ENCODE data around the gene ATP13A4. TPM values are rescaled to one million over a fixed set of nuclear protein-coding genes. Genes with fewer than 3 reads are reported as not detected.
A peak's percentile ranks its signal among the peaks of the same experiment; 100 is the strongest.

ATP13A4 gene
- total RNA-seq, 2 donors from 2014 or later, result 7.9 to 14.3 TPM

DNA sequence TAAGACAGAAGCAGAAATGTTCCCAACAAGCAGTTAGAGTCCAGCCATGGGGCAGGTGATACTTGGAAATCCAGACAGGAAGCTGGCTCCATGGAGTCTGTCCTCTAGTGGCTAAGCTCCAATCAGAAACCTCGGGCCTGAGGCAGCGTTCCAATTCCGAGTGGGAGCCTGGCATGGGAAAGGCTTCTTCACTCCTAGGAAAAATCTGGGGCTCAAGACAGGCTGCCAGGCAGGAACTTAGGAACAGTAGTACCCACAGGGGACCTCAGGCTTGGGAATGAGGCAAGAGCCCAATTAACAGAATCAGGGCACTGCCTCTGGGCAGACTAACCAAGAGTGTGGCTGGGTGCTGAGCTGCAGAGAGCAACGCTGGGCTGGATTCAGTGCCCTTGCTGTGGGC lies 6.2 kb upstream of the ATP13A4 start:
- WGBS, 2 donors, result 36 to 76% methylated on average over 4 of the region's 4 CpGs
- Histone ChIP-seq H3K27me3 (no peaks in the 10 kb centered on the region), H3K27ac (no peak overlapping the region), H3K9me3 (no peaks in the 10 kb centered on the region), H3K4me1 (peaks cover 32% of the 10 kb centered on the region), H3K36me3 (replicated peaks in 1 of 2; ENCODE audit: insufficient read depth in 1 of 2, low read depth in 2 of 2) (no peaks in the 10 kb centered on the region), H3K4me3 (no peak overlapping the region)
- ATAC-seq (no peak), DNase-seq (no peak)
- intact Hi-C loops (cut with DNase I), result no loop called here
- TF ChIP-seq, protein P1, sequence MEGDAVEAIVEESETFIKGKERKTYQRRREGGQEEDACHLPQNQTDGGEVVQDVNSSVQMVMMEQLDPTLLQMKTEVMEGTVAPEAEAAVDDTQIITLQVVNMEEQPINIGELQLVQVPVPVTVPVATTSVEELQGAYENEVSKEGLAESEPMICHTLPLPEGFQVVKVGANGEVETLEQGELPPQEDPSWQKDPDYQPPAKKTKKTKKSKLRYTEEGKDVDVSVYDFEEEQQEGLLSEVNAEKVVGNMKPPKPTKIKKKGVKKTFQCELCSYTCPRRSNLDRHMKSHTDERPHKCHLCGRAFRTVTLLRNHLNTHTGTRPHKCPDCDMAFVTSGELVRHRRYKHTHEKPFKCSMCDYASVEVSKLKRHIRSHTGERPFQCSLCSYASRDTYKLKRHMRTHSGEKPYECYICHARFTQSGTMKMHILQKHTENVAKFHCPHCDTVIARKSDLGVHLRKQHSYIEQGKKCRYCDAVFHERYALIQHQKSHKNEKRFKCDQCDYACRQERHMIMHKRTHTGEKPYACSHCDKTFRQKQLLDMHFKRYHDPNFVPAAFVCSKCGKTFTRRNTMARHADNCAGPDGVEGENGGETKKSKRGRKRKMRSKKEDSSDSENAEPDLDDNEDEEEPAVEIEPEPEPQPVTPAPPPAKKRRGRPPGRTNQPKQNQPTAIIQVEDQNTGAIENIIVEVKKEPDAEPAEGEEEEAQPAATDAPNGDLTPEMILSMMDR (IDR thresholded peaks at IDR 0.05), result no peak
- TF ChIP-seq POLR2A (IDR thresholded peaks at IDR 0.05), result no peak

DNA sequence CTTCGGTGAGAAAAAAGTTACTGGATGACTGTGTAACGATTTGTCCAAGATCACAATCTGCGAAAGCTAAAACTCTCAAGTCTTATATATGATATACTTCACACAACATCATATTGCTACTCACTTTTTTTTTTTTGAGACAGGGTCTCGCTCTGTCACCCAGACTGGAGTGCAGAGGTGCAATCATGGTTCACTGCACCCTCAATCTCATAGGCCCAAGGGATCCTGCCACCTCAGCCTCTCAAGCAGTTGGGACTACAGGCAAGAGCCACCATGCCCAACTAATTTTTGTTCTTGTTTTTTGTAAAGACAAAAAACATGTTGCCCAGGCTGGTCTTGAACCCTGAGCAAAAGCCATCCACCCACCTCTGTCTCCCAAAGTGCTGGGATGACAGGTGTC lies 5.4 kb upstream of the ATP13A4 start:
- TF ChIP-seq, protein P1 (IDR thresholded peaks at IDR 0.05), result no peak
- no peak for TF ChIP-seq POLR2A (IDR thresholded peaks at IDR 0.05)
- H3K27ac ChIP-seq, result no peak overlapping the region
- ATAC-seq (no peak), DNase-seq (no peak)
- WGBS, 2 donors, result 85 to 97% methylated on average over 4 of the region's 4 CpGs
- H3K27me3 ChIP-seq, result no peaks in the 10 kb centered on the region
- no peaks in the 10 kb centered on the region for H3K9me3 ChIP-seq
- intact Hi-C loops (cut with DNase I), result no loop called here
- H3K4me3 ChIP-seq, result no peak overlapping the region
- no peaks in the 10 kb centered on the region for H3K36me3 ChIP-seq (replicated peaks in 1 of 2; ENCODE audit: insufficient read depth in 1 of 2, low read depth in 2 of 2)
- peaks cover 32% of the 10 kb centered on the region for H3K4me1 ChIP-seq

DNA sequence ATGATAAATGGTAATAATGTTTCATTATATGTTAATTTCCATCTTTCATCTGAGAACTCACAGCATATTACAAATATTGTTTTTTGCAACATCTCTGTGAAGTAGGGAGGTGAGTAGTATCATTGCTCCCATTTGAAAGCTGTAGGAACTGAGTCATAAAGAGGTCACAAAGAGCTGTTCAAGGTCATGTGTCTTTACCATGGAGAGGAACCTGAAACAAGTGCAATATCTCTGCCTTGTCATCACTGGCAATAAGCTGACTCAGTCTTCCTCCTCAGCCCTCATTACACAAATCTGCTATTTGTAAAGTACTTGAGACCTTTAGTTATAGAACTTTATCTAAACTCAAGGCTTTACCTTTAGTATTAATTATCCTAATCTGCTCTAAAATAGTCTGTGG lies 4.4 kb upstream of the ATP13A4 start:
- DNase-seq, result no peak
- Histone ChIP-seq H3K9me3 (no peaks in the 10 kb centered on the region), H3K27me3 (no peaks in the 10 kb centered on the region), H3K4me1 (peaks cover 32% of the 10 kb centered on the region), H3K4me3 (no peak overlapping the region), H3K27ac (no peak overlapping the region), H3K36me3 (replicated peaks in 1 of 2; ENCODE audit: insufficient read depth in 1 of 2, low read depth in 2 of 2) (no peaks in the 10 kb centered on the region)
- intact Hi-C loops (cut with DNase I), result no loop called here
- TF ChIP-seq POLR2A (IDR thresholded peaks at IDR 0.05), result no peak
- TF ChIP-seq, protein P1 (IDR thresholded peaks at IDR 0.05), result no peak
- ATAC-seq, result no peak

DNA sequence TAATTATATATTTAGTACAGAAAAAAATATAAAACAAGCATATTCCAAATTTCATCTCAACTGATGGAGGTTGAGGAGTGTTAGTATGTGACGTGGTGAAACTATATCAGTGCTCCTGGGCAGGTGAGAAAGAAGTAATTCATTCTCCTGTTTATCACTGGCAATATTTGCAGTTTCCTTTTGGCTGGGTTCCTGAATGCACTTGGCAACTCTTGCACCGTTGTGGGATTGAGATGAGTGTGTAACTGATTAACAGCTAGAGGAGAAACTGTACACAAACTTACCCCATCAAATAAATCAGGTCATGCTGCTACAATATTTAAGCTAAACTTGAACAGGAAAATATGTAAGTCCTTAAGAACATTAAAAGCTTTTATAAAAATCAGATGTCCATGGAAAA lies 2.1 kb upstream of the ATP13A4 start:
- WGBS, 2 donors, result 5 to 11% methylated on average over 2 of the region's 2 CpGs
- Histone ChIP-seq H3K36me3 (replicated peaks in 1 of 2; ENCODE audit: insufficient read depth in 1 of 2, low read depth in 2 of 2) (no peaks in the 10 kb centered on the region), H3K4me3 (no peak overlapping the region), H3K27me3 (no peaks in the 10 kb centered on the region), H3K9me3 (no peaks in the 10 kb centered on the region), H3K4me1 (peaks cover 18% of the 10 kb centered on the region), H3K27ac (peak overlapping the region in 3 of 4 donors; percentile 46 to 70 (median 65))
- TF ChIP-seq, protein P1 (IDR thresholded peaks at IDR 0.05), result no peak
- TF ChIP-seq POLR2A (IDR thresholded peaks at IDR 0.05), result peak in 1 of 3 donors; percentile 11
- DNase-seq (peak; percentile 72 to 87 (median 81)), ATAC-seq (peak; percentile 86)
- intact Hi-C loops (cut with DNase I), result no loop called here

DNA sequence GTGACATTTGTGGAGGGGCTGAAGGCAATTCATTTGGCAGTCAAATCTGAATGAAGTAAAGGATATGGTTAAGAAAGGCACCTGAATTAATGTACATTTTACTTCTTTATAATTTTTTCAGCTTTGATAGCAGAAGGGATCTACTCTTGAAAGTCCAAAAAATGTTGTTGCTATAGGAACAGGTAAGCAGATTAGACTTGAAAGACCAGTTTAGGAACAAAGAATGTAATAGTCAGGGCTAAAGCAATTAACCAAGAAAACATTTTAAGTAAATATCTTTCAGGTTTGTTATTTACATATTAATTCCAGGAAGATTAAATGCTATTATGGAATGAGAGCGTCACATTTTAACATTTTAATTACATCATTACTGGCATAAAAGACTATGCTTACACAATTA lies 1.1 kb downstream of the ATP13A4 start:
- no peak for TF ChIP-seq POLR2A (IDR thresholded peaks at IDR 0.05)
- TF ChIP-seq, protein P1 (IDR thresholded peaks at IDR 0.05), result no peak
- Histone ChIP-seq H3K36me3 (replicated peaks in 1 of 2; ENCODE audit: insufficient read depth in 1 of 2, low read depth in 2 of 2) (no peaks in the 10 kb centered on the region), H3K27ac (peak overlapping the region in 3 of 4 donors; percentile 64 to 70 (median 65)), H3K9me3 (no peaks in the 10 kb centered on the region), H3K4me1 (peaks cover 18% of the 10 kb centered on the region), H3K4me3 (no peak overlapping the region), H3K27me3 (no peaks in the 10 kb centered on the region)
- DNase-seq, result no peak
- intact Hi-C loops (cut with DNase I), result no loop called here
- 39 to 55% methylated on average over 1 of the region's 1 CpG for WGBS, 2 donors
- peak; percentile 31 for ATAC-seq
